Astrocyte (in vitro differentiated cells and primary cell): ENCODE data around the gene PLIN4.

Experiments used
- EZH2 ChIP-seq: IDR thresholded peaks from 2 replicates; pipeline ENCODE4 v1.6.1; 2012; ENCODE audit warnings: mild to moderate bottlenecking, low read length, inconsistent platforms; ENCODE audit not compliant: insufficient read depth
- TF ChIP-seq, protein P1 (sequence below): IDR thresholded peaks from 2 replicates; pipeline ENCODE4 v1.5.1; 2011; ENCODE audit warnings: low read depth, mild to moderate bottlenecking, inconsistent platforms, low read length, moderate library complexity; ENCODE audit not compliant: insufficient read depth

DNA sequence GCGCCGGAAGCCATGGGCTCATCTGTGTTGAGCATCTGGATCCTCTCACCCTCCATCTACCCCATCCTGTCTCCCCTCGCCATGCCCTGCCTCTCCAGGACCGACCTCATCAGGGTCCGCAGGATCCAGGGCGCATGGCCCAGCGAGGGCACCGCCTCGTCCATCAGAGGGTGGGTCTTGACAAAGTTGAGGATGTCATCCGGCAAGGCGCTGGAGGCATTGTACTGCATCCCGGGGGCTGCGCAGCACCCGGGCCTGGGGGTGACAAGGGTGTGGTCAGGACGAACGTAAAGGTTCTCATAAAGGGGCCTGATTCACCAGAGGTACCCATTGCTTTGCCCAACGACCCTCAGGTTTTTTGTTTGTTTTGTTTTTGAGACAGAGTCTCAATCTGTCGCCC is 31.7 kb upstream of the PLIN4 start:
- TF ChIP-seq EZH2, result no peak
- TF ChIP-seq, protein P1, sequence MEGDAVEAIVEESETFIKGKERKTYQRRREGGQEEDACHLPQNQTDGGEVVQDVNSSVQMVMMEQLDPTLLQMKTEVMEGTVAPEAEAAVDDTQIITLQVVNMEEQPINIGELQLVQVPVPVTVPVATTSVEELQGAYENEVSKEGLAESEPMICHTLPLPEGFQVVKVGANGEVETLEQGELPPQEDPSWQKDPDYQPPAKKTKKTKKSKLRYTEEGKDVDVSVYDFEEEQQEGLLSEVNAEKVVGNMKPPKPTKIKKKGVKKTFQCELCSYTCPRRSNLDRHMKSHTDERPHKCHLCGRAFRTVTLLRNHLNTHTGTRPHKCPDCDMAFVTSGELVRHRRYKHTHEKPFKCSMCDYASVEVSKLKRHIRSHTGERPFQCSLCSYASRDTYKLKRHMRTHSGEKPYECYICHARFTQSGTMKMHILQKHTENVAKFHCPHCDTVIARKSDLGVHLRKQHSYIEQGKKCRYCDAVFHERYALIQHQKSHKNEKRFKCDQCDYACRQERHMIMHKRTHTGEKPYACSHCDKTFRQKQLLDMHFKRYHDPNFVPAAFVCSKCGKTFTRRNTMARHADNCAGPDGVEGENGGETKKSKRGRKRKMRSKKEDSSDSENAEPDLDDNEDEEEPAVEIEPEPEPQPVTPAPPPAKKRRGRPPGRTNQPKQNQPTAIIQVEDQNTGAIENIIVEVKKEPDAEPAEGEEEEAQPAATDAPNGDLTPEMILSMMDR, result no peak
